ENCODE data around the gene GTF3C1. TPM values are rescaled to one million over a fixed set of nuclear protein-coding genes. Genes with fewer than 3 reads are reported as not detected.

The GTF3C1 gene
- polyA plus RNA-seq, 1 donor from 2014 or later, result 54.0 TPM

GRCh38 chr16:27558434-27558833 is 8.7 kb upstream of the GTF3C1 start:
- Histone ChIP-seq H3F3A (ENCODE audit: insufficient read depth, low read length, poor library complexity, severe bottlenecking) (no peaks in the 10 kb centered on the region), H3K4me3 (ENCODE audit: low read length) (no peak overlapping the region), H3K4me2 (ENCODE audit: low read length) (no peak overlapping the region), H3K9me2 (ENCODE audit: insufficient read depth, low read length) (no peaks in the 10 kb centered on the region), H3K27me3 (ENCODE audit: insufficient read depth, low read depth, low read length) (no peaks in the 10 kb centered on the region), H2AFZ (ENCODE audit: low read depth, low read length) (no peak overlapping the region), H3K9me3 (ENCODE audit: low read length) (no peaks in the 10 kb centered on the region), H3K79me2 (replicated peaks; ENCODE audit: insufficient read depth, low read length) (no peaks in the 10 kb centered on the region), H4K20me1 (ENCODE audit: insufficient read depth) (no peaks in the 10 kb centered on the region), H3K9ac (ENCODE audit: low read length) (no peak overlapping the region), H3K27ac (ENCODE audit: low read length) (no peak overlapping the region), H3K36me3 (ENCODE audit: insufficient read depth, low read length) (no peaks in the 10 kb centered on the region)
- no peak for TF ChIP-seq EP300 (conservative IDR thresholded peaks at IDR 0.05; ENCODE audit: poor library complexity, severe bottlenecking)

- TF ChIP-seq EP300 (conservative IDR thresholded peaks at IDR 0.05; ENCODE audit: poor library complexity, severe bottlenecking), result no peak
- TF ChIP-seq POLR2AphosphoS5 (IDR thresholded peaks at IDR 0.05), result no peak
- Histone ChIP-seq H3K4me3 (ENCODE audit: low read length) (no peak overlapping the region), H4K20me1 (ENCODE audit: insufficient read depth) (no peaks in the 10 kb centered on the region), H3K79me2 (replicated peaks; ENCODE audit: insufficient read depth, low read length) (no peaks in the 10 kb centered on the region), H3K27me3 (ENCODE audit: insufficient read depth, low read depth, low read length) (no peaks in the 10 kb centered on the region), H3K27ac (ENCODE audit: low read length) (no peak overlapping the region), H3K9me2 (ENCODE audit: insufficient read depth, low read length) (no peaks in the 10 kb centered on the region), H3K9ac (ENCODE audit: low read length) (no peak overlapping the region), H2AFZ (ENCODE audit: low read depth, low read length) (no peak overlapping the region), H3K4me2 (ENCODE audit: low read length) (no peak overlapping the region), H3F3A (ENCODE audit: insufficient read depth, low read length, poor library complexity, severe bottlenecking) (no peaks in the 10 kb centered on the region), H3K9me3 (ENCODE audit: low read length) (no peaks in the 10 kb centered on the region), H3K36me3 (ENCODE audit: insufficient read depth, low read length) (no peaks in the 10 kb centered on the region)
These were observed 6.8 kb upstream of the GTF3C1 start for GRCh38 chr16:27556471-27556870.

GRCh38 chr16:27551036-27551435 is 1.3 kb upstream of the GTF3C1 start:
- Histone ChIP-seq H2AFZ (ENCODE audit: low read depth, low read length) (no peak overlapping the region), H3K9me3 (ENCODE audit: low read length) (no peaks in the 10 kb centered on the region), H3K27ac (ENCODE audit: low read length) (no peak overlapping the region), H3K79me2 (replicated peaks; ENCODE audit: insufficient read depth, low read length) (peaks cover 31% of the 10 kb centered on the region), H3K9me2 (ENCODE audit: insufficient read depth, low read length) (no peaks in the 10 kb centered on the region), H3K4me2 (ENCODE audit: low read length) (peak overlapping the region; percentile 76), H3K27me3 (ENCODE audit: insufficient read depth, low read depth, low read length) (no peaks in the 10 kb centered on the region), H4K20me1 (ENCODE audit: insufficient read depth) (no peaks in the 10 kb centered on the region), H3K9ac (ENCODE audit: low read length) (peak overlapping the region; percentile 95), H3F3A (ENCODE audit: insufficient read depth, low read length, poor library complexity, severe bottlenecking) (no peaks in the 10 kb centered on the region), H3K4me3 (ENCODE audit: low read length) (peak overlapping the region; percentile 92), H3K36me3 (ENCODE audit: insufficient read depth, low read length) (no peaks in the 10 kb centered on the region)
- TF ChIP-seq EP300 (conservative IDR thresholded peaks at IDR 0.05; ENCODE audit: poor library complexity, severe bottlenecking) (no peak), SMC3 (conservative IDR thresholded peaks at IDR 0.05; ENCODE audit: poor library complexity) (no peak), RAD21 (conservative IDR thresholded peaks at IDR 0.05) (no peak), REST (IDR thresholded peaks at IDR 0.05; ENCODE audit: borderline replicate concordance) (no peak)

GRCh38 chr16:27550582-27550920 is 838 bp upstream of the GTF3C1 start:
- Histone ChIP-seq H3K4me2 (ENCODE audit: low read length) (peak overlapping the region; percentile 76), H3K9ac (ENCODE audit: low read length) (peak overlapping the region; percentile 95), H3K36me3 (ENCODE audit: insufficient read depth, low read length) (no peaks in the 10 kb centered on the region), H3F3A (ENCODE audit: insufficient read depth, low read length, poor library complexity, severe bottlenecking) (no peaks in the 10 kb centered on the region), H3K27me3 (ENCODE audit: insufficient read depth, low read depth, low read length) (no peaks in the 10 kb centered on the region), H4K20me1 (ENCODE audit: insufficient read depth) (no peaks in the 10 kb centered on the region), H3K4me3 (ENCODE audit: low read length) (peak overlapping the region; percentile 92), H3K79me2 (replicated peaks; ENCODE audit: insufficient read depth, low read length) (peaks cover 31% of the 10 kb centered on the region), H2AFZ (ENCODE audit: low read depth, low read length) (peak overlapping the region; percentile 97), H3K9me3 (ENCODE audit: low read length) (no peaks in the 10 kb centered on the region), H3K9me2 (ENCODE audit: insufficient read depth, low read length) (no peaks in the 10 kb centered on the region), H3K27ac (ENCODE audit: low read length) (peak overlapping the region; percentile 86)
- TF ChIP-seq EP300 (conservative IDR thresholded peaks at IDR 0.05; ENCODE audit: poor library complexity, severe bottlenecking) (no peak), MXI1 (conservative IDR thresholded peaks at IDR 0.05; ENCODE audit: poor library complexity, severe bottlenecking) (no peak), POLR2AphosphoS5 (IDR thresholded peaks at IDR 0.05) (no peak), CTCF (IDR thresholded peaks at IDR 0.05; ENCODE audit: poor library complexity, severe bottlenecking) (no peak), EZH2 (IDR thresholded peaks at IDR 0.05; ENCODE audit: borderline replicate concordance, insufficient read depth, low read length, poor library complexity, severe bottlenecking) (no peak), SMC3 (conservative IDR thresholded peaks at IDR 0.05; ENCODE audit: poor library complexity) (no peak), TAF1 (IDR thresholded peaks at IDR 0.05; ENCODE audit: low read depth) (no peak), REST (IDR thresholded peaks at IDR 0.05; ENCODE audit: borderline replicate concordance) (no peak)
